ENCODE measurements around the gene PRKCA.

DNA sequence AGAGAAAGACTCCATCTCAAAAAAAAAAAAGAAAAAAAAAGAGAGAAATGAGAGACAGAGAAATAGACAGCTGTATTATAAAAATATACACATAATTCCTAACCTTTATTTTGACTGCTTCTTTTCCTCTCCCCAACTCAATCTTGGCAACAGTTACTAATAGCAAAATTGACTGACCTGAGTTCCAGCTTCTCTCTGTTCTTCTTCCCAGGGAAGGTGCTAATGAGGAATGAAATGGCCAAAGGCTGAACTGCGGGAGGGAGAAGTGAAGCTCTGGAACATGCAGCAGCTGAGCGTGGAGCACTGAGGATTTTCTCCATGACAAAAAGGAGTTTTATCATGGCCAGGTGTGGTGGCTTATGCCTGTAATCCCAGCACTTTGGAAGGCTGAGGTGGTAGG, 25.2 kb upstream of the PRKCA start:
- TF ChIP-seq GATA2 (IDR thresholded peaks at IDR 0.05; ENCODE audit: low read depth, low read length) (no peak), GATA3 (IDR thresholded peaks at IDR 0.05; ENCODE audit: low read depth, low read length) (no peak)

Measured in SH-SY5Y (cell line).